Raji (cell line): ENCODE data around the gene NFE2L1.
A peak's percentile ranks its signal among the peaks of the same experiment; 100 is the strongest.

Experiments
- POLR2A ChIP-seq: IDR thresholded peaks from 2 replicates; pipeline ENCODE4 v1.6.1; 2011; ENCODE audit warnings: low read depth, low read length, control low read depth; ENCODE audit not compliant: insufficient read depth

NFE2L1 gene

GRCh38 chr17:48037036-48037837, 10.9 kb upstream of the NFE2L1 start, which contains the start of gene COPZ2:
Gene COPZ2, minus strand, starts transcription at chr17:48037797. Its CDS starts 20 bp downstream, at chr17:48037777.
- no peak for TF ChIP-seq POLR2A

- TF ChIP-seq POLR2A: no peak
Measured at GRCh38 chr17:48037838-48038323, 10.3 kb upstream of the NFE2L1 start.

- TF ChIP-seq POLR2A: no peak
Measured at GRCh38 chr17:48038687-48039086, 9.5 kb upstream of the NFE2L1 start.

- TF ChIP-seq POLR2A: no peak
Measured at GRCh38 chr17:48043176-48043575, 5.0 kb upstream of the NFE2L1 start.

GRCh38 chr17:48044851-48045250, 3.3 kb upstream of the NFE2L1 start:
- TF ChIP-seq POLR2A: no peak

- no peak for TF ChIP-seq POLR2A
Measured at GRCh38 chr17:48045316-48046001, 2.7 kb upstream of the NFE2L1 start.

GRCh38 chr17:48046296-48046695, 1.9 kb upstream of the NFE2L1 start:
- no peak for TF ChIP-seq POLR2A

GRCh38 chr17:48047113-48047740, 932 bp upstream of the NFE2L1 start:
- peak; percentile 64; the same call in 1 of the 2 replicates for TF ChIP-seq POLR2A

GRCh38 chr17:48048384-48049126, 396 bp downstream of the NFE2L1 start:
- TF ChIP-seq POLR2A: peak; percentile 78

- no peak for TF ChIP-seq POLR2A
Measured at GRCh38 chr17:48051283-48051682, 3.1 kb downstream of the NFE2L1 start.

- TF ChIP-seq POLR2A: no peak
Measured at GRCh38 chr17:48051706-48052486, 3.7 kb downstream of the NFE2L1 start.

- TF ChIP-seq POLR2A: no peak
Measured at GRCh38 chr17:48052956-48053757, 5.0 kb downstream of the NFE2L1 start.

- TF ChIP-seq POLR2A: no peak
Measured at GRCh38 chr17:48053758-48054237, 5.6 kb downstream of the NFE2L1 start.
